Karpas-422 (cell line): ENCODE results near the gene DNAI2. TPM values are rescaled to one million over a fixed set of nuclear protein-coding genes. Genes with fewer than 3 reads are reported as not detected.

Experiments
- DNase-seq: peaks from one replicate; pipeline ENCODE4 v3.0.0-alpha.2; 2015
- H2AFZ ChIP-seq: fragments of 200-600 bp; sonication (generic); 2 replicates; pipeline ENCODE4 v1.6.1; 2014; ENCODE audit warnings: antibody characterized with exemption, low read length, mixed read lengths
- H3K27ac ChIP-seq: fragments of 200-600 bp; sonication (generic); 2 replicates; pipeline ENCODE4 v1.5.1; 2014; ENCODE audit warnings: mild to moderate bottlenecking, low read length, moderate library complexity
- H3K27me3 ChIP-seq: fragments of 200-600 bp; sonication (generic); 2 replicates; pipeline ENCODE4 v1.6.1; 2014; ENCODE audit warnings: low read length, mixed read lengths
- H3K36me3 ChIP-seq: fragments of 200-600 bp; sonication (generic); 2 replicates; pipeline ENCODE4 v1.6.1; 2014; ENCODE audit warnings: low read length, mixed read lengths; ENCODE audit not compliant: insufficient read depth
- H3K4me1 ChIP-seq: fragments of 200-600 bp; sonication (generic); 2 replicates; pipeline ENCODE4 v1.6.1; 2014; ENCODE audit warnings: mild to moderate bottlenecking, low read length, mixed read lengths
- H3K4me2 ChIP-seq: fragments of 200-600 bp; sonication (generic); 2 replicates; pipeline ENCODE4 v1.6.1; 2014; ENCODE audit warnings: low read length, low read depth, mild to moderate bottlenecking; ENCODE audit not compliant: poor library complexity, severe bottlenecking
- H3K4me3 ChIP-seq: fragments of 200-600 bp; sonication (generic); 2 replicates; pipeline ENCODE4 v1.5.1; 2014; ENCODE audit warnings: mild to moderate bottlenecking, antibody characterized with exemption, low read length, mixed read lengths
- H3K79me2 ChIP-seq: fragments of 200-600 bp; sonication (generic); 2 replicates; pipeline ENCODE4 v1.6.1; 2014; ENCODE audit warnings: mild to moderate bottlenecking, low read length, mixed read lengths
- H3K9ac ChIP-seq: fragments of 200-600 bp; sonication (generic); 2 replicates; pipeline ENCODE4 v1.6.0; 2014; ENCODE audit warnings: low read length
- H3K9me2 ChIP-seq: fragments of 200-600 bp; sonication (generic), shearing (Covaris generic); replicated peaks from 2 replicates; pipeline ENCODE4 v1.6.0; 2014; ENCODE audit warnings: mild to moderate bottlenecking, low read length, moderate library complexity; ENCODE audit not compliant: insufficient read depth
- H3K9me3 ChIP-seq: fragments of 300-700, 200-600 bp; sonication (generic); 2 replicates; pipeline ENCODE4 v1.6.1; 2014; ENCODE audit warnings: low read length, mixed read lengths
- H4K20me1 ChIP-seq: fragments of 200-600 bp; sonication (generic); 2 replicates; pipeline ENCODE4 v1.6.1; 2014; ENCODE audit warnings: mild to moderate bottlenecking, antibody characterized with exemption, low read length, low read depth; ENCODE audit not compliant: insufficient read depth
- total RNA-seq: library from RNA; depleted of rRNA; stranded (reverse); fragments of >200 nt; shearing (Covaris generic); gene quantifications from 2 replicates; pipeline ENCODE4 v1.2.3, GENCODE V29; 2014; ENCODE audit warnings: low replicate concordance

The DNAI2 gene
- total RNA-seq, 1 experiment from 2014 or later: not detected

DNA sequence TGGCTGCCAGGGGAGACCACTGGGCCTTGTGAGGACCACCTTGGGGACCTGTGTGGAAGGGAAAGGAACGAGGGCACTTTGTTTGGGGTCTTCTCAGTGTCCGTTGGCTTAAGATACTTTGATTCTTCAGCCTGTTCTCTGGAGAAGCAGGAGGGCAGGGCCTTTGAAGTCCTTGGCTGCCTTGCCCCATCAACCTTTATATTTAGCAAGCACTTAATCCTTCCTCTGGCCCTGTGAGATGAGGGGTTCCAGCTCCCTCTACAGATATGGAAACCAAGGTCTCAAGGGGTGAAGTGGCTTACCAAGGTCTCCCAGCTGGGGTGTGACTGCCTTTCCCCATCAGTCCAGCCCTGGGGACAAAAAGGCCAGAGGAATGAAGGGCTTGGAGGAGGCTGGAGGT is 32.2 kb upstream of the DNAI2 start:
- Histone ChIP-seq H3K4me3 (no peak overlapping the region), H3K4me1 (no peaks in the 10 kb centered on the region), H4K20me1 (no peaks in the 10 kb centered on the region), H3K79me2 (no peaks in the 10 kb centered on the region), H3K4me2 (no peak overlapping the region), H3K9me2 (no peaks in the 10 kb centered on the region), H3K9me3 (no peaks in the 10 kb centered on the region), H3K9ac (no peak overlapping the region), H3K36me3 (no peaks in the 10 kb centered on the region), H3K27me3 (no peaks in the 10 kb centered on the region), H3K27ac (no peak overlapping the region), H2AFZ (no peak overlapping the region)
- no peak for DNase-seq

DNA sequence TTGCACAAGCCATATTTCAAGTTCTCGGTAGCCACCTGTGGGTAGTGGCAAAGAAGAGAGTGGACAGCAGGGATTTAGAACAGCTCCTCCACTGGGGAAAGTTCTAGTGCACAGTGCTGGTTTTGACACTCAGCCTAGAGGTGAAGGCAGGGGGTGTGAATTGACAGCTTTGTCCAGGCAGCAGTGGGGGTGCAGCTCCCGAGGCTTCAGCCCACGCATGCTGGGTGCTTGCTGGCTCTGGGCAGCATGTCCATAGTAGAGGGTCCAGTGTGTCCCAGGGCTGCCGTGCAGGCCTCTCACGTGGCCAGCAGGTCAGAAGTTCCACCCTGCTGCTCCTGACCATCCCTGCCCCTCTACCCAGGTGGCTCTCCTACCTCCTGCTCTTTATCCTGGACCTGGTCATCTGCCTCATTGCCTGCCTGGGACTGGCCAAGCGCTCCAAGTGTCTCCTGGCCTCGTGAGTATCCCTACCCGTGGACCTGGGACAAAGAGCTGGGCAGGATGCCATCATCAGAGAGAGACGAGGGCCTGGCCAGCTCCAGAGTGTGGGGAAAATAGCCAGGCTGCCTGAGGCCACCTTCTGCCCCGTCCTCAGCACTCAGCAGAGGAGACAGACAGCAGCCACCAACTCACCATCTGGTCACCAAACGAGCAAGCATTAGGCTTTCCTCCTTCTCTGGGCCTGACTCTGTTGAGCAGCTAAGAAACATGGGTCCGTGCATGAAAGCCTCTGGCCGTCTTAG is 30.9 kb upstream of the DNAI2 start:
- H4K20me1 ChIP-seq: no peaks in the 10 kb centered on the region
- H3K27ac ChIP-seq: no peak overlapping the region
- H2AFZ ChIP-seq: no peak overlapping the region
- H3K36me3 ChIP-seq: no peaks in the 10 kb centered on the region
- no peaks in the 10 kb centered on the region for H3K79me2 ChIP-seq
- H3K4me3 ChIP-seq: no peak overlapping the region
- no peaks in the 10 kb centered on the region for H3K4me1 ChIP-seq
- no peaks in the 10 kb centered on the region for H3K27me3 ChIP-seq
- no peak overlapping the region for H3K4me2 ChIP-seq
- no peak overlapping the region for H3K9ac ChIP-seq
- DNase-seq: no peak
- no peaks in the 10 kb centered on the region for H3K9me2 ChIP-seq
- H3K9me3 ChIP-seq: no peaks in the 10 kb centered on the region

DNA sequence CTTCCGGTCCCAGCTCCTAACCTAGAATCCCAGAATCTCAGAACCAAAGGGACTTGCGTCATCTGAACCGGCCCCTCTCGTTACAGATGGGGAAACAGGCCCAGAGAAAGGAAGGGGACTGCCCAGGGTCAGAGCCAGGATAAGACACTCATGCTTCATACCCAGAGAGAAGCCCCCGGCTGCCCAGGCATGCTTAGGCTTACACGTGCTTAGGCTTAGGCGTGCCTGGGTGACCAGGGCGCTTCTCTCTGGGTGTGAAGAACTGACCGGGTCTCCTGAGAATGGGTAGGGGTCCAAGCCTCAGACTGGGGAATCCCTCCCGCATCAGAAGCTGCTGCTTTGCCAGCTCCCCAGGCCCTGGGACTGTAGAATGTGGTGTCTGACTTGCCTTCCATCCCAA is 29.9 kb upstream of the DNAI2 start:
- Histone ChIP-seq H3K27ac (no peak overlapping the region), H3K9me2 (no peaks in the 10 kb centered on the region), H3K36me3 (no peaks in the 10 kb centered on the region), H4K20me1 (no peaks in the 10 kb centered on the region), H2AFZ (no peak overlapping the region), H3K9me3 (no peaks in the 10 kb centered on the region), H3K9ac (no peak overlapping the region), H3K27me3 (no peaks in the 10 kb centered on the region), H3K79me2 (no peaks in the 10 kb centered on the region), H3K4me1 (no peaks in the 10 kb centered on the region), H3K4me2 (no peak overlapping the region), H3K4me3 (no peak overlapping the region)
- DNase-seq: no peak

DNA sequence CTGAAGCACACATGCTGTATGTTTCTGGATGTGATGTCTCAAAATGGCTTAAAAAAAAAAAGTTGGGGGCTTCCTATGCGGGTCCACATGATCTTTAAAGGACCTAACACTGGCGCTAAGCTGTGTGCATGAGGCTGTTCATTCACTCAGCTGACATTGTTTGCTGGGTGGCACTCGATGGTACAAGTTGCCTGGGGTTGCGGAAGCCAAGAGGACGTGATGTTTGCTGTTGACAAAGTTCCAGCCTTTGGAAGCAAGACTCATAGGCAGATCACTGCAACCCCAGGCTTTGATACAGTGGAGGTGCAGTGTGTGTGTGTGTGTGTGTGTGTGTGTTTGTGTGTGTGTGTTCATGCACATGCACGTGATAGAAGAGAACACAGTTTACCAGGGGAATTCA is 29.5 kb upstream of the DNAI2 start:
- no peak overlapping the region for H3K4me2 ChIP-seq
- H3K27ac ChIP-seq: no peak overlapping the region
- H3K36me3 ChIP-seq: no peaks in the 10 kb centered on the region
- no peaks in the 10 kb centered on the region for H3K9me2 ChIP-seq
- no peaks in the 10 kb centered on the region for H4K20me1 ChIP-seq
- H3K9me3 ChIP-seq: no peaks in the 10 kb centered on the region
- no peak for DNase-seq
- H2AFZ ChIP-seq: no peak overlapping the region
- no peaks in the 10 kb centered on the region for H3K4me1 ChIP-seq
- no peak overlapping the region for H3K4me3 ChIP-seq
- H3K79me2 ChIP-seq: no peaks in the 10 kb centered on the region
- H3K27me3 ChIP-seq: no peaks in the 10 kb centered on the region
- H3K9ac ChIP-seq: no peak overlapping the region

DNA sequence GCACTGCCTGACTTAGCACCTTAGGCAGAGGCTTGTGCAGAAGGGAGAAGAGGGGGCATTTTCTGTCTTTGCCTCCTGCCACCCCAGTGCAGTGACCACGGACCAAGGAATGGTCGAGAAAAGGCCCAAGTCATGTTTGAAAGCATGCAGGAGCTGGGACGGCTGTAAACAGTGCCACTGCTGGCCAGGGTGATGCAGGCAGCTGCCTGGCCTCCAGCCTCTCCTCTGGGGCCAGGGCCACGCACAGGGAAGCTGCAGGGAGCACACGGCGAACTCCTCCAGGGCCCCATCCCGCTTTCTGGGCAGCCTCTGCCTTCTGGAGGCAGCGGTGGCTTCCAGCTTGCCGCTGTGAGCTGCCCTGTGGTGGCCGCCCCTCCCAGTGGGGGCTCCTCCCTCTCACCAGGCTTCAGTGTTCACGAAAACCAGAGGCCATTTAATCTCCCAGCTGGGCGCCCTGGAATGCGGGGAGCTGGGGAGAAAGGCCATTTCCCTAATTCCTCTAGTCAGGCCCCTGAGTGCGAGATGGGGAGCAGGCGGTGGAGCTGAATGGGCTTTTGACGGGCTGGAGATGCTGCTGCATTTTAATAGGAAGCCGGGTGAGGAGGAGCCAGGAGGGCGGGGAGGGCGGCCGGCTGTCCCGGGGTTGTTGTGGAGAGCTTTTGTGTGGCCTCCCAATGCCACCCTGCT is 28.7 kb upstream of the DNAI2 start:
- Histone ChIP-seq H2AFZ (no peak overlapping the region), H3K27ac (no peak overlapping the region), H3K4me1 (no peaks in the 10 kb centered on the region), H3K9me2 (no peaks in the 10 kb centered on the region), H3K4me3 (no peak overlapping the region), H3K36me3 (no peaks in the 10 kb centered on the region), H4K20me1 (no peaks in the 10 kb centered on the region), H3K4me2 (no peak overlapping the region), H3K9me3 (no peaks in the 10 kb centered on the region), H3K27me3 (no peaks in the 10 kb centered on the region), H3K9ac (no peak overlapping the region), H3K79me2 (no peaks in the 10 kb centered on the region)
- no peak for DNase-seq

DNA sequence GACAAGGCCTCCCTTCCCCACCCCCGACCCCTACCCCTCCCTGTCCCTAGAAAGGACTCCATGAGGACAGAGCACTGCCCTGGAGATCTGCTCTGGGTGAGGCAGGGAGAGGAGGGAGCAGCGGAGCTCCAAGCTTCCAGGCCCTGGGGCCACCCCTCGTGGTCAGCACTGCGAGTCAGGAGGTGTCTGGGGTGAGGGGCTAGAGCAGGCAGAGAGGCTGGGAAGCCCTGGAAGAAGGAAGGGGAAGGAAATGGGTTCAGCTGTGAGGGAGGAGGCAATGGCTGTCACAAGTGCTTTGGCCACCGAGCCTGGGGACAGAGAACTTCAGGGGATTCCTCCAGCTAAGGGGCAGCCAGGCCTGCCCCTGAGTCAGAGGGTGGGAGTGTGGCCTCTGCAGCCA is 28.2 kb upstream of the DNAI2 start:
- no peak overlapping the region for H3K4me2 ChIP-seq
- DNase-seq: no peak
- no peaks in the 10 kb centered on the region for H3K79me2 ChIP-seq
- no peak overlapping the region for H3K4me3 ChIP-seq
- no peak overlapping the region for H3K27ac ChIP-seq
- H3K36me3 ChIP-seq: no peaks in the 10 kb centered on the region
- H3K9ac ChIP-seq: no peak overlapping the region
- no peaks in the 10 kb centered on the region for H3K4me1 ChIP-seq
- H4K20me1 ChIP-seq: no peaks in the 10 kb centered on the region
- no peak overlapping the region for H2AFZ ChIP-seq
- no peaks in the 10 kb centered on the region for H3K9me3 ChIP-seq
- H3K27me3 ChIP-seq: no peaks in the 10 kb centered on the region
- no peaks in the 10 kb centered on the region for H3K9me2 ChIP-seq

DNA sequence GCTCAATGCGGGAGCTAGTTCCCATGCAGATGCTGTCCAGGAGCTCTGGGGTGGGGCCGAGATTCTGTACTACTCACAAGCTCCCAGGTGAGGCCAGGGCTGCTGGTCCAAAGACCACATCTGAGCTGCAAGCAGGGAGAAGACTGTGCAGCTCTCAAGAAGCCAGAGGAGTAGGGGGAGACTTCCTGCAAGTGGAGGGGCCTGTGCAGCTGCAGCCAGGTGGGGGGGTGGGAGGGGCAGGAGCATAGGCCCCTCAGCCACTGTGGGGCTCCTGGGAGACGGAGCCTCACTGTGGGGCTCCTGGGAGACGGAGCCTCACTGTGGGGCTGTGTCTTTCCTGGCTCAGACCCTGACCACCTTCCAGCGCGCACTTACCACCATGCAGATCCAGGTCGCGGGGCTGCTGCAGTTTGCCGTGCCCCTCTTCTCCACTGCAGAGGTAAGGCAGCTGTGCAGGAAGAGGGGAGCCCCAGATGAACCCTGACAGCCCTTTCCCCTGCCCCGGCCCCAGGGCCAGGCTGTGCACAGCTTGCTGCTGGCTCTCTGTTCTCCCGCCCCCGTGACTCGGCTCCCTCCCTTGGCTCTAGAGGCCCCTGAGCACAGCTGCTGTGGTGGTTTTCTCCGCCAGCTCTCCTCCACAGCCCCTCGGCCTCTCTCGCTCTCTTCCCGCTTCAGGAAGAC is 24.3 kb upstream of the DNAI2 start:
- no peak overlapping the region for H2AFZ ChIP-seq
- H3K4me3 ChIP-seq: no peak overlapping the region
- no peaks in the 10 kb centered on the region for H3K9me3 ChIP-seq
- no peaks in the 10 kb centered on the region for H3K27me3 ChIP-seq
- DNase-seq: no peak
- H4K20me1 ChIP-seq: no peaks in the 10 kb centered on the region
- no peaks in the 10 kb centered on the region for H3K4me1 ChIP-seq
- no peaks in the 10 kb centered on the region for H3K79me2 ChIP-seq
- H3K9ac ChIP-seq: no peak overlapping the region
- H3K4me2 ChIP-seq: no peak overlapping the region
- H3K9me2 ChIP-seq: no peaks in the 10 kb centered on the region
- no peak overlapping the region for H3K27ac ChIP-seq
- no peaks in the 10 kb centered on the region for H3K36me3 ChIP-seq

DNA sequence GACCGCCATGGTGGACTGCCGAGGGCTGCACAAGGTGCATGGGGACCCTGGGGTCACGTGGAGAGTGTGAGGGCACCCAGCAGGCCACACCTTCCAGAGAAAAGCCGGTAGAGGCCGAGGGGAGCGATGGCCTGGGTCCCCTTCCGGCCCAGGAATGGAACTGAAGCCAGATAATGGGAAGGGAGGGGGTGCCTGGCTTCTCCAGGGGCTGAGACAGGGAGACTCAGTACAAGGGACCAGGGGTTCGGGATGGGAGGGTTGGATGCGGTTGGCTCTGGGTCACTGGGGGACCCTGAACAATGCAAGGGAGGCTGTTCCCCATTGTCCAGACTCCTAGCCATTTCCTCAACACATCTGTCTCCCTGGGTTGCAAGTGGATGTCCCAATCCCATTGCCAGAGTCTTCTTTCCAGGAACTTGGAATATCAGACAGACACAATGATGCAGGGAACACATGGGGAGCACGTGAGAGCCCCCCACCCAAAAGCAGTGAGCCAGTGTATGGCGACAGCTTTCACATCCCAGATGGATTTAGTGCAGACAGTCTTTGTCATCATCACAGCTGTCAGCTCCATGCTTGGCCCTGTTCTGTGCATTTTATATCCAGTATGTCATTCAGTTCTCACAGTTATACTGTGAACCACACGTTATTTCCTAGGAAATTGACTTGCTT is 23.6 kb upstream of the DNAI2 start:
- DNase-seq: no peak
- H3K27me3 ChIP-seq: no peaks in the 10 kb centered on the region
- no peaks in the 10 kb centered on the region for H3K36me3 ChIP-seq
- H3K79me2 ChIP-seq: no peaks in the 10 kb centered on the region
- H4K20me1 ChIP-seq: no peaks in the 10 kb centered on the region
- no peaks in the 10 kb centered on the region for H3K4me1 ChIP-seq
- H3K4me3 ChIP-seq: no peak overlapping the region
- H2AFZ ChIP-seq: no peak overlapping the region
- H3K9me3 ChIP-seq: no peaks in the 10 kb centered on the region
- no peak overlapping the region for H3K4me2 ChIP-seq
- H3K9ac ChIP-seq: no peak overlapping the region
- no peaks in the 10 kb centered on the region for H3K9me2 ChIP-seq
- no peak overlapping the region for H3K27ac ChIP-seq
